ENCODE data around the gene RUSC1.
A peak's percentile ranks its signal among the peaks of the same experiment; 100 is the strongest.

RUSC1 gene

DNA sequence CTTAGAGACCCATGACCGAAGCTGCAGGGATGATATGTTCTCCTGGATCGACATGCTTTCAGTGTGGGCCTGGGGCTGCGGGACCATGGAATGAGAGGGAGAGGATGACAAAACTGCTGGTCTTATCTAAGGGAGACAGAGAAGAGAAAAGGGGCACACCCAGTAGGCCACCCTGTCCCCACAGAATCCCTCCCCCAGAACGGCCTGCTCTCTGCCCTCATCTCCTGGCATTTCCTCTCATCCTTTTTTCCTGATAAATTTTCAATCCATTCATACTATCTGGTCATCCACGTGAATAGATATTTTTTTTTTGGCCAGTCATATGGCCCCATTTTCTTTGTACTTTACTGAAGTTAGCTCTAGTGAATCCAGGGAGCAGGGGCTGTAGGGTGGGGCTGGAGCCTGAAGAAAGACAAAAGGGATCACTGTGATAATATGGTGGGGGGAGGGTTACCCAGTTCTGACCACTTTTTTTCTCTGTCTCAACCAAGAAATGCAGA is 19.3 kb upstream of the RUSC1 start, which contains the start of gene PKLR:
PKLR (minus strand) TSS at position 97 of the 500 bp plus-strand sequence; CDS start at position 54, 43 bp downstream.
- TF ChIP-seq, protein P1, sequence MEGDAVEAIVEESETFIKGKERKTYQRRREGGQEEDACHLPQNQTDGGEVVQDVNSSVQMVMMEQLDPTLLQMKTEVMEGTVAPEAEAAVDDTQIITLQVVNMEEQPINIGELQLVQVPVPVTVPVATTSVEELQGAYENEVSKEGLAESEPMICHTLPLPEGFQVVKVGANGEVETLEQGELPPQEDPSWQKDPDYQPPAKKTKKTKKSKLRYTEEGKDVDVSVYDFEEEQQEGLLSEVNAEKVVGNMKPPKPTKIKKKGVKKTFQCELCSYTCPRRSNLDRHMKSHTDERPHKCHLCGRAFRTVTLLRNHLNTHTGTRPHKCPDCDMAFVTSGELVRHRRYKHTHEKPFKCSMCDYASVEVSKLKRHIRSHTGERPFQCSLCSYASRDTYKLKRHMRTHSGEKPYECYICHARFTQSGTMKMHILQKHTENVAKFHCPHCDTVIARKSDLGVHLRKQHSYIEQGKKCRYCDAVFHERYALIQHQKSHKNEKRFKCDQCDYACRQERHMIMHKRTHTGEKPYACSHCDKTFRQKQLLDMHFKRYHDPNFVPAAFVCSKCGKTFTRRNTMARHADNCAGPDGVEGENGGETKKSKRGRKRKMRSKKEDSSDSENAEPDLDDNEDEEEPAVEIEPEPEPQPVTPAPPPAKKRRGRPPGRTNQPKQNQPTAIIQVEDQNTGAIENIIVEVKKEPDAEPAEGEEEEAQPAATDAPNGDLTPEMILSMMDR (IDR thresholded peaks at IDR 0.05; ENCODE audit: extremely low read depth, insufficient read depth, missing control alignments) = no peak
- in situ Hi-C loops (cut with MboI; ENCODE audit: low pct_unique_long_range_greater_than_20kb, low sequenced_read_pairs, unreplicated experiment) = no loop called here
- DNase-seq (ENCODE audit: low spot score) = no peak

DNA sequence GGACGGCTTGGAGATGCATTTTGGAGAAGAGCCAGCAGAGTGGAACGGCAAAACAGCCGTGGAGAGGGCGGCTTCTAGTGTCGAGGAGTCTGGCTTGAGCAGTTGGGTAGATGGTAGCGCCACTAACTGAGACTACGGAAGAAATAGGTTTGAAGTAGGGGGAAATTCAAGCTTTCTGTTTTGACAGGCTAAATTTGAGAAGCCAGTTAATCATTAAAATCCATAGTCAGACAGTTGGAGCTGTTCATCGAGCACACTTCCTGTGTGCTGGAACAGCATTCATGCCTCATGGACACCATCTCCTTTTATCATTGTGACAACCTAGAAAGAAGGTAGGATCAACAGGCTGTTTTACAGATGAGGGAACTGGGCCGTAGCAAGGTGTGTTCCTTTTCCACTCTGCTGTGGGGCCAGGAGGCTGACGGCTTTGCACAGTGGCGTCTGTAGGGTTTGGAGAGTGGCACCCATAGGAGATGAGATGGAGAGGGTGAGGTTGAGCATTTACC is 16.1 kb upstream of the RUSC1 start:
- TF ChIP-seq, protein P1 (IDR thresholded peaks at IDR 0.05; ENCODE audit: extremely low read depth, insufficient read depth, missing control alignments) = no peak
- DNase-seq (ENCODE audit: low spot score) = no peak
- in situ Hi-C loops (cut with MboI; ENCODE audit: low pct_unique_long_range_greater_than_20kb, low sequenced_read_pairs, unreplicated experiment) = no loop called here

DNA sequence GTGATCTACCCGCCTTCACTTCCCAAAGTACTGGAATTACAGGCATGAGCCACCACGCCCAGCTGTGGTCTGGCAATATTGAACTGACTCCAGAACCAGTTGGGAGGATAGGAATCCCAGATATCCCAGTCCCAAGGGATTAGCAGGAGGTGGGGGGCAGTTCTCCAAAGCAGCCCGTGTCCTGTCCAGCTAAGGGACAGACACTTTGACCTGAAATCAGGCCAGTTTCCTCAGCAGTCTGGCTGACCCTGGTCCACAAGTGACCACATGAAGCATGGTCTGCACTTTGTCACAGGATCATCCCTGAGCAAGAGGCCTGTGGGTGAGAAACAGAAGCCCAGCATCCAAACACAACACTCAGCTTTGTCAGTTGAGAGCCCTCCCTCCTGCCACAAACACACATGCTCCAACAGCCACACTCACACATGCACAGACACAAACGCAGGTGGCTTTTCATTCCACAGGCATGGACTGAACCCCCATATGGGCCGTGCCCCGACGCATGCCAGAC is 14.8 kb upstream of the RUSC1 start:
- in situ Hi-C loops (cut with MboI; ENCODE audit: low pct_unique_long_range_greater_than_20kb, low sequenced_read_pairs, unreplicated experiment) = no loop called here
- no peak for DNase-seq (ENCODE audit: low spot score)
- TF ChIP-seq, protein P1 (IDR thresholded peaks at IDR 0.05; ENCODE audit: extremely low read depth, insufficient read depth, missing control alignments) = no peak

DNA sequence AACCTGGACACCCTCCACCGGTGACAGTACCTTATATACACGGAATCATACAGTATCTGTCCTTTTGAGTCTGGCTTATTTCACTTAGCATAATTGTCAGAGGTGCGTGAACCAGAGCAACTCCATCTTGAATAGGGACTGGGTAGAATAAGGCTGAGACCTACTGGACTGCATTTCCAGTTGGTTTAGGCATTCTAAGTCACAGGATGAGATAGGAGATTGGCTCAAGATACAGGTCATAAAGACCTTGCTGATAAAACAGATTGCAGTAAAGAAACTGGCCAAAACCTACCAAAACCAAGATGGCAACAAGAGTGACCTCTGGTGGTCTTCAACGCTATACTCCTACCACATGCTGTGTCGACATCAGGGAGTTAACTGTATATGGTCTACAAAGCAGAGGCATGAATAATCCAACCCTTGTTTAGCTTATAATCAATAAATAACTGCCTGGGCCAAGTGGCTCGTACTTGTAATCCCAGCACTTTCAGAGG is 13.4 kb upstream of the RUSC1 start:
- TF ChIP-seq, protein P1 (IDR thresholded peaks at IDR 0.05; ENCODE audit: extremely low read depth, insufficient read depth, missing control alignments) = peak; percentile 33
- no peak for DNase-seq (ENCODE audit: low spot score)
- in situ Hi-C loops (cut with MboI; ENCODE audit: low pct_unique_long_range_greater_than_20kb, low sequenced_read_pairs, unreplicated experiment) = no loop called here

DNA sequence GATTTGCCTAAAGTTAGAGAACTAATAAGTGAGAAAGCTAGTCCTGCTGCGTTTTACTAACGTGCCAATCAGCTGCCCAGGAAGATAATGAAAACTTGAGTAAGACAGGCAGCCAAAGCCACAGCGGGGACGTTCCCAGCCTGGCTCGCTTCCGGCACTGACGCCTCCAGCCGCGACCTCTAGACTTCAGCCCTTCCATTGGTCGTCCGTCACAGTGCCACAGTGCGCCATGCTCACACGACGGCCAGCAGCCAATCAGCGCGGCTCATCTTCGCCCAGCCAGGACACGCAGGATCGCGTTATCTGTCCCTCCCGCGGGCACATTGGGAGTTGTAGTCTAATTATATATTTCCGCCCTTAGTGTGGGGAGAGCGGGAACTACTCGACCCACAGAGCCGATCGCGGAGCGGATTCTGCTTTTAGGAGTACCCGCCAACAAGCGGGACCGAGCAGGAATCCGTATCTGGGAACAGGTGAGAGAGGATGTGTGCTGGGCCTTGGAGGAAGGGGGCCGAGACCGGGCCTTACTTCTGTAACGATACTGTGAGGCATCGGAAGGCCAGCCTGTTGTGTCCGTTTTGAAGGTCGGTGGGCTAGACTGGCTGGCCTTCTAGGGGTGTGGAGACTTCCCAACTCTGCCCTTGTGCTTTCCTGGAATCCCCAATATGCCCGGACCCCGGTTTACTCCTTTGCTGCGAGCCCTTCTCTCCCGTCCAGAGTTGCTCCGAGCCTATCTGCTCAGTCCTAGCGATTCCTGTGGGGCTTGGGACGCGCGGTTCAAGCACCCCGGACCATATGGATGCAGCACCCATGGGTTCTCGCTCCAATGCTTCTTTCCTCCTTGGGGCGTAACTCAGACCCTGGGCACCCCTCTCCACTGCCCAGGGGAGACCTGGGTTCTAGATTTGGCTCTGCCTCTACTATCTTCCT is 11.9 kb upstream of the RUSC1 start, which contains the start of gene FDPS:
FDPS (plus strand) TSS at position 374 of the 930 bp plus-strand sequence. CDS start 924 bp downstream, outside the sequence.
- peak; percentile 96 for DNase-seq (ENCODE audit: low spot score)
- TF ChIP-seq, protein P1 (IDR thresholded peaks at IDR 0.05; ENCODE audit: extremely low read depth, insufficient read depth, missing control alignments) = no peak
- in situ Hi-C loops (cut with MboI; ENCODE audit: low pct_unique_long_range_greater_than_20kb, low sequenced_read_pairs, unreplicated experiment) = no loop called here

DNA sequence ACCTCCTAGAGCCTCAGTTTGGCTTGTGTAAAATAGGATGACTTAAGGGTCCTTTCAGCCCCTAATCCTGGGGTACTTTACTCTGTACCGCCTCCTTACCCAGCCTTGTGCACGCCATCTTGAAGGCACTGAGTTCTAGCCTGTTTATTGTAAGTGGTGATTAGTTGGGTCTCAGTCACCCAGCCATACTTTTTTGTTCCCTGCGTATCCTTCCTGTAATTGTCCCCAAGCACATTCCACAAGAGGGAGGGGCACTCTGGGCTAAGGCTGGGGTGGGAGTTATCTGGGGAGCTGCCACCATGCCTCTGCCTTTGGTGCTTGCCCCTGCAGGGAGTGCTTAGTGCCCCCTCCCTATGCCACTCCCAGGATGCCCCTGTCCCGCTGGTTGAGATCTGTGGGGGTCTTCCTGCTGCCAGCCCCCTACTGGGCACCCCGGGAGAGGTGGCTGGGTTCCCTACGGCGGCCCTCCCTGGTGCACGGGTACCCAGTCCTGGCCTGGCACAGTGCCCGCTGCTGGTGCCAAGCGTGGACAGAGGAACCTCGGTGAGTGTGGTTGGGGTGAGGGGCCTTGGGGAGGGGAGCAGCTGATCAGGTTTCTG is 11.2 kb upstream of the RUSC1 start:
- in situ Hi-C loops (cut with MboI; ENCODE audit: low pct_unique_long_range_greater_than_20kb, low sequenced_read_pairs, unreplicated experiment) = no loop called here
- no peak for DNase-seq (ENCODE audit: low spot score)

More for the DNA sequence above, 11.2 kb upstream of the RUSC1 start:
- TF ChIP-seq, protein P1 (IDR thresholded peaks at IDR 0.05; ENCODE audit: extremely low read depth, insufficient read depth, missing control alignments) = no peak
